ENCODE measurements around the gene SLC35E1.

The SLC35E1 gene

DNA sequence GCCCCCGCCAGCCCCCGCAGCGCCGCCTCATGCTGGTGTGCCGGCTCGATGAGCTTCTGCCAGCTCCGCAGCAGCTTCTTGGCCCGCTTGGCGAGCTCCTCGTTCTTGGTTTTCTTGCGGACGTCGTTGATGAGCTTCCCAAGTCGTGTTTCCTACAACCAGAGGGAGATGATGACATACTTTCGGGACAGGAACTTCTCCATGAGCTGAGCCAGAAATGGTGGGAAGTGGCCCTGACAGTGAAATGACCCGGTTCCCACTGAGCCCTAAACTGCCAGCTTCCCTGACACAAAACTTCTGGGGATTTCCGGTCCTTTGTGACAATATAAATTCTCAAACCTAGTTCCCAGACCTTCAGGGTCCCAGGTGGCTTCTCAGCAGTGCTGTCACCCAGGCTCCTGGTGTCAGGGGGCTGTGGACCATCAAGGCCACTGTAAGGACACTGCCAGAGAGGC lies 5.3 kb upstream of the SLC35E1 start:
- no peaks in the 10 kb centered on the region for H3K27me3 ChIP-seq (ENCODE audit: insufficient read depth, poor library complexity, severe bottlenecking)
- no peak for DNase-seq (ENCODE audit: low read depth in 1 of 2, low spot score in 1 of 2)
- TF ChIP-seq, protein P1, sequence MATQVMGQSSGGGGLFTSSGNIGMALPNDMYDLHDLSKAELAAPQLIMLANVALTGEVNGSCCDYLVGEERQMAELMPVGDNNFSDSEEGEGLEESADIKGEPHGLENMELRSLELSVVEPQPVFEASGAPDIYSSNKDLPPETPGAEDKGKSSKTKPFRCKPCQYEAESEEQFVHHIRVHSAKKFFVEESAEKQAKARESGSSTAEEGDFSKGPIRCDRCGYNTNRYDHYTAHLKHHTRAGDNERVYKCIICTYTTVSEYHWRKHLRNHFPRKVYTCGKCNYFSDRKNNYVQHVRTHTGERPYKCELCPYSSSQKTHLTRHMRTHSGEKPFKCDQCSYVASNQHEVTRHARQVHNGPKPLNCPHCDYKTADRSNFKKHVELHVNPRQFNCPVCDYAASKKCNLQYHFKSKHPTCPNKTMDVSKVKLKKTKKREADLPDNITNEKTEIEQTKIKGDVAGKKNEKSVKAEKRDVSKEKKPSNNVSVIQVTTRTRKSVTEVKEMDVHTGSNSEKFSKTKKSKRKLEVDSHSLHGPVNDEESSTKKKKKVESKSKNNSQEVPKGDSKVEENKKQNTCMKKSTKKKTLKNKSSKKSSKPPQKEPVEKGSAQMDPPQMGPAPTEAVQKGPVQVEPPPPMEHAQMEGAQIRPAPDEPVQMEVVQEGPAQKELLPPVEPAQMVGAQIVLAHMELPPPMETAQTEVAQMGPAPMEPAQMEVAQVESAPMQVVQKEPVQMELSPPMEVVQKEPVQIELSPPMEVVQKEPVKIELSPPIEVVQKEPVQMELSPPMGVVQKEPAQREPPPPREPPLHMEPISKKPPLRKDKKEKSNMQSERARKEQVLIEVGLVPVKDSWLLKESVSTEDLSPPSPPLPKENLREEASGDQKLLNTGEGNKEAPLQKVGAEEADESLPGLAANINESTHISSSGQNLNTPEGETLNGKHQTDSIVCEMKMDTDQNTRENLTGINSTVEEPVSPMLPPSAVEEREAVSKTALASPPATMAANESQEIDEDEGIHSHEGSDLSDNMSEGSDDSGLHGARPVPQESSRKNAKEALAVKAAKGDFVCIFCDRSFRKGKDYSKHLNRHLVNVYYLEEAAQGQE (IDR thresholded peaks at IDR 0.05; ENCODE audit: insufficient replicate concordance, low read depth), result no peak
- no peak for TF ChIP-seq GABPA (IDR thresholded peaks at IDR 0.05; ENCODE audit: low read depth)
- TF ChIP-seq, protein P2, sequence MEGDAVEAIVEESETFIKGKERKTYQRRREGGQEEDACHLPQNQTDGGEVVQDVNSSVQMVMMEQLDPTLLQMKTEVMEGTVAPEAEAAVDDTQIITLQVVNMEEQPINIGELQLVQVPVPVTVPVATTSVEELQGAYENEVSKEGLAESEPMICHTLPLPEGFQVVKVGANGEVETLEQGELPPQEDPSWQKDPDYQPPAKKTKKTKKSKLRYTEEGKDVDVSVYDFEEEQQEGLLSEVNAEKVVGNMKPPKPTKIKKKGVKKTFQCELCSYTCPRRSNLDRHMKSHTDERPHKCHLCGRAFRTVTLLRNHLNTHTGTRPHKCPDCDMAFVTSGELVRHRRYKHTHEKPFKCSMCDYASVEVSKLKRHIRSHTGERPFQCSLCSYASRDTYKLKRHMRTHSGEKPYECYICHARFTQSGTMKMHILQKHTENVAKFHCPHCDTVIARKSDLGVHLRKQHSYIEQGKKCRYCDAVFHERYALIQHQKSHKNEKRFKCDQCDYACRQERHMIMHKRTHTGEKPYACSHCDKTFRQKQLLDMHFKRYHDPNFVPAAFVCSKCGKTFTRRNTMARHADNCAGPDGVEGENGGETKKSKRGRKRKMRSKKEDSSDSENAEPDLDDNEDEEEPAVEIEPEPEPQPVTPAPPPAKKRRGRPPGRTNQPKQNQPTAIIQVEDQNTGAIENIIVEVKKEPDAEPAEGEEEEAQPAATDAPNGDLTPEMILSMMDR (IDR thresholded peaks at IDR 0.05; ENCODE audit: insufficient read depth, low read length), result no peak
- TF ChIP-seq SPI1 (IDR thresholded peaks at IDR 0.05; ENCODE audit: borderline replicate concordance, low read depth), result no peak
- no peak overlapping the region for H3K27ac ChIP-seq (replicated peaks)
- no peak overlapping the region for H3K4me3 ChIP-seq (replicated peaks; ENCODE audit: insufficient read depth, low read length)

DNA sequence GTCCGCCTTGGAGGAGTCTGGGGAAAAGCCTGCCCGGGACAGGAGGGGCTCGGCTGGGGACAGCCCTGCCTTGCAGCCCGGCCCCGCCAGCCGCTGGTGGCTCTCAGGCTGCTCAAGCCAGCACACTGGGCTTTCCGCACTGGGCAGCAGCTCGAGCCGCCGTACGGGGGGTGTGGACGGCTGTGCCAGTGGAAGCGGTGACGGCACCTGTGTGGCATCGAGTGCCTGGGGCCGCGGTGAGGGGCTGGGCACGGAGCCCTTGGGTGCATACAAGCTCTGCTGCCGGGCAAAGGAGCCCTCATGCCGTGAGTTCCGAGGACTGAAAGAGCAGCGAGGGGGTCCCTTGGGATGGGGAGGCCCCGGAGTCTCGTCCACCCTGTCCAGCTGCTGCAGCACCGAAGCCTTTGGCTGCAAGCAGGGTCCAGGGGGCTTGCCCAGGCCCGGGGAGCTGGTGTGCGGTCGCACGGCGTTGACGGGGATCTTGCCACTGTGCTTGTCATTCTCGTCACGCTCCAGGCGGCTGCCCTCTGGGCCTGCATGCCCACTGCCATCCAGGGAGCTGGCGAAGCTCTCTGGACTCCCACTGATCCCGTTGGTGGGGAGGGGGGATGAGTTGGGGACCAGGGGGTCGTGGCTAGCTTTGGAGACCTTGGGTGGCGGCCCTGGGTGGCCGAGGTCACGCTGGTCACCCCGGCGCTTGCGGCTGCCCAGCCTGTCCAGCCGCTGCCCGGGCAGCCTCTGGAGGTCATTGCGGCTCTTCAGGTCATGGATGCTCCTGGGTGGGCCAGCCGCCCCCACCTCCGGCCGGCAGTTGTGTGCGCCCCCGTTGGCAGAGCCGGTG lies 4.7 kb upstream of the SLC35E1 start:
- Histone ChIP-seq H3K4me3 (replicated peaks; ENCODE audit: insufficient read depth, low read length) (no peak overlapping the region), H3K27me3 (ENCODE audit: insufficient read depth, poor library complexity, severe bottlenecking) (no peaks in the 10 kb centered on the region), H3K27ac (replicated peaks) (no peak overlapping the region)
- DNase-seq (ENCODE audit: low read depth in 1 of 2, low spot score in 1 of 2), result no peak
- TF ChIP-seq SPI1 (IDR thresholded peaks at IDR 0.05; ENCODE audit: borderline replicate concordance, low read depth) (no peak), GABPA (IDR thresholded peaks at IDR 0.05; ENCODE audit: low read depth) (no peak), POLR2AphosphoS5 (IDR thresholded peaks at IDR 0.05; ENCODE audit: low read depth) (no peak)
- TF ChIP-seq, protein P2 (IDR thresholded peaks at IDR 0.05; ENCODE audit: insufficient read depth, low read length), result no peak
- TF ChIP-seq, protein P1 (IDR thresholded peaks at IDR 0.05; ENCODE audit: insufficient replicate concordance, low read depth), result no peak

DNA sequence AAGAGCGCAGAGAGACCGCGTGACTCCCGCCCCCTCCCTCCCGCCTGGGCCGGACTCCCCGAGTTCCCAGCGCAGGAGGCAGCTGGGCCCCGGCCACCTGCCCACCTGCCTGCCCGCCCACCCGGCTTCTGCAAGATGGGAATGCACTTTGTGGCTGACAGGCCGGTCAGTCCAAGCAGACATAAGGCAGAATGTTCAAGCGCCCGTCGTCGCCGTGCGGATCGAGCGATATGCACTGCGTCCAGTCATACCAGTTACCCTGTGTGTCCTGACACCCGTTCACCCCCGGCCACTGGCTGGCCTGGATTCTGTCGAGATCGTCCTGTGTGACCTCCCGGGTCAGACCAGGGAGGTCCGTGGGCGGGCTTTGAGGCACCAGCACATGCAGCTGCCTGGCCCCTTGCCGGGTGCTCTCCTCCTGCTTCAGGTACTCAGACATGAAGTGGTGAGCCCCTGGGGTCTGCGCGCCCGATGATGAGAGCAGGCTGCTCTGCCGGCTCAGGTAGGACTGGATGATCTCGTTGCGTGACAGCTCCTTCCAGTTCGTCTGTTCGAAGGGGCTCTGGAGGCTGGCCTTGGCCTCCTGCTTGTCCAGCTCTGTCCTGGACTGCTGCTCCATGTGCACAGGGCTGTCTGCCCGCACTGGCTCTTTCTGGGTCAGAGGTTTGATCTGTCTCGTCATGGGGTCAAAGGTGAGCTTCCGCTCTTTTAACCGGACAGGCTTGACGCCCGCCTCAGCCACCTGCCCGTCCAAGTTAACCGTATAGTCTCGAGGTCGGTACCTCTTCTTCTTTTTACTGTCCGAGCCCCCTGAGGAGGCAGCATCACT lies 3.9 kb upstream of the SLC35E1 start:
- DNase-seq (ENCODE audit: low read depth in 1 of 2, low spot score in 1 of 2), result no peak
- H3K27ac ChIP-seq (replicated peaks), result no peak overlapping the region
- TF ChIP-seq GABPA (IDR thresholded peaks at IDR 0.05; ENCODE audit: low read depth) (no peak), POLR2AphosphoS5 (IDR thresholded peaks at IDR 0.05; ENCODE audit: low read depth) (no peak), SPI1 (IDR thresholded peaks at IDR 0.05; ENCODE audit: borderline replicate concordance, low read depth) (no peak)
- TF ChIP-seq, protein P2 (IDR thresholded peaks at IDR 0.05; ENCODE audit: insufficient read depth, low read length), result no peak
- TF ChIP-seq, protein P1 (IDR thresholded peaks at IDR 0.05; ENCODE audit: insufficient replicate concordance, low read depth), result no peak
- no peaks in the 10 kb centered on the region for H3K27me3 ChIP-seq (ENCODE audit: insufficient read depth, poor library complexity, severe bottlenecking)
- no peak overlapping the region for H3K4me3 ChIP-seq (replicated peaks; ENCODE audit: insufficient read depth, low read length)
